OCI-LY1 (cell line): ENCODE results near the gene LY86.
A peak's percentile ranks its signal among the peaks of the same experiment; 100 is the strongest.
"Not testable (repeated sequence)": the region's sequence is repeated elsewhere in the genome, so short reads cannot be mapped to it uniquely, and the experiment has no call there.

ENCODE experiments used
- H2AFZ ChIP-seq: fragments of 200-600 bp; sonication (generic), shearing (Covaris generic); 2 replicates; pipeline ENCODE4 v1.6.0; 2014; ENCODE audit warnings: antibody characterized with exemption, mild to moderate bottlenecking, low read length
- H3F3A ChIP-seq: fragments of 200-600 bp; sonication (generic), shearing (Covaris generic); 2 replicates; pipeline ENCODE4 v1.6.0; 2014; ENCODE audit warnings: mild to moderate bottlenecking, antibody characterized with exemption, low read length, moderate library complexity; ENCODE audit not compliant: insufficient read depth
- H3K27ac ChIP-seq: fragments of 200-600 bp; sonication (generic); 2 replicates; pipeline ENCODE4 v1.5.1; 2014; ENCODE audit warnings: low read length, mixed run types, mild to moderate bottlenecking, low read depth; ENCODE audit not compliant: poor library complexity, severe bottlenecking
- H3K27me3 ChIP-seq: fragments of 200-600 bp; sonication (generic); 2 replicates; pipeline ENCODE4 v1.6.0; 2014; ENCODE audit warnings: antibody characterized with exemption, mild to moderate bottlenecking, low read length, moderate library complexity; ENCODE audit not compliant: insufficient read depth
- H3K36me3 ChIP-seq: fragments of 200-600 bp; sonication (generic); 2 replicates; pipeline ENCODE4 v1.6.1; 2014; ENCODE audit warnings: mild to moderate bottlenecking, antibody characterized with exemption, low read length, moderate library complexity, mixed read lengths; ENCODE audit not compliant: insufficient read depth
- H3K4me1 ChIP-seq: fragments of 200-600 bp; sonication (generic); 2 replicates; pipeline ENCODE4 v1.5.1; 2014; ENCODE audit warnings: mild to moderate bottlenecking, low read length, moderate library complexity; ENCODE audit not compliant: insufficient read depth, severe bottlenecking
- H3K4me2 ChIP-seq: fragments of 200-600 bp; sonication (generic), shearing (Covaris generic); 2 replicates; pipeline ENCODE4 v1.6.1; 2014; ENCODE audit warnings: low read length
- H3K4me3 ChIP-seq: fragments of 200-600 bp; sonication (generic); 2 replicates; pipeline ENCODE4 v1.5.1; 2014; ENCODE audit warnings: low read length, low read depth, mild to moderate bottlenecking, mixed read lengths; ENCODE audit not compliant: poor library complexity, severe bottlenecking
- H3K79me2 ChIP-seq: fragments of 200-600 bp; shearing (Covaris generic); 2 replicates; pipeline ENCODE4 v1.6.1; 2016; ENCODE audit warnings: mixed run types, low read length, mixed read lengths; ENCODE audit not compliant: insufficient read depth
- H3K9ac ChIP-seq: fragments of 200-600 bp; sonication (generic), shearing (Covaris generic); 2 replicates; pipeline ENCODE4 v1.6.1; 2014; ENCODE audit warnings: mild to moderate bottlenecking, low read length, mixed read lengths
- H3K9me2 ChIP-seq: fragments of 200-600 bp; sonication (generic), shearing (Covaris generic); 2 replicates; pipeline ENCODE4 v1.6.1; 2014; ENCODE audit warnings: low read depth, mild to moderate bottlenecking, low read length, mixed read lengths
- H3K9me3 ChIP-seq: fragments of 200-600 bp; shearing (Covaris generic); 2 replicates; pipeline ENCODE4 v1.6.1; 2014; ENCODE audit warnings: low read length, mixed read lengths
- H4K20me1 ChIP-seq: fragments of 200-600 bp; sonication (generic), shearing (Covaris generic); 2 replicates; pipeline ENCODE4 v1.6.0; 2016; ENCODE audit warnings: mild to moderate bottlenecking, low read length; ENCODE audit not compliant: insufficient read depth
- CTCF ChIP-seq: fragments of 200-600 bp; sonication (generic), shearing (Covaris generic); IDR thresholded peaks from 2 replicates; pipeline ENCODE4 v1.5.1; 2017; ENCODE audit warnings: mild to moderate bottlenecking, antibody characterized with exemption, low read length, moderate library complexity, mixed read lengths
- EZH2 ChIP-seq: fragments of 200-600 bp; sonication (generic), shearing (Covaris generic); IDR thresholded peaks from 2 replicates; pipeline ENCODE4 v1.8.0; 2017; ENCODE audit warnings: borderline replicate concordance, mixed run types, mild to moderate bottlenecking, antibody characterized with exemption, low read length, moderate library complexity, mixed read lengths

The LY86 gene

GRCh38 chr6:6604566-6604965 lies 16.0 kb downstream of the LY86 start:
- Histone ChIP-seq H4K20me1 (no peaks in the 10 kb centered on the region), H3K4me2 (no peak overlapping the region), H3K4me3 (no peak overlapping the region), H3K79me2 (no peaks in the 10 kb centered on the region), H3K9me2 (no peaks in the 10 kb centered on the region), H3F3A (no peaks in the 10 kb centered on the region), H3K27me3 (no peaks in the 10 kb centered on the region), H3K9ac (no peak overlapping the region), H3K36me3 (peaks cover 65% of the 10 kb centered on the region), H3K9me3 (0 out of 2 replicates have a peak, but pooled peaks cover 5% of the 10 kb centered on the region), H2AFZ (no peak overlapping the region), H3K27ac (no peak overlapping the region), H3K4me1 (peaks cover 18% of the 10 kb centered on the region)
- TF ChIP-seq CTCF: no peak

GRCh38 chr6:6605873-6606272 lies 17.4 kb downstream of the LY86 start:
- peaks cover 53% of the 10 kb centered on the region for H3K36me3 ChIP-seq
- no peak for TF ChIP-seq EZH2
- TF ChIP-seq CTCF: no peak

GRCh38 chr6:6606391-6607030 lies 18.0 kb downstream of the LY86 start:
- H3K36me3 ChIP-seq: peaks cover 49% of the 10 kb centered on the region
- H3K27me3 ChIP-seq, H4K20me1 ChIP-seq, H3K4me2 ChIP-seq, H3K79me2 ChIP-seq, H2AFZ ChIP-seq, H3K9me3 ChIP-seq, H3K27ac ChIP-seq, H3K9ac ChIP-seq, H3K9me2 ChIP-seq, H3F3A ChIP-seq, H3K4me3 ChIP-seq: not testable (repeated sequence)
- peaks cover 32% of the 10 kb centered on the region for H3K4me1 ChIP-seq

More at GRCh38 chr6:6605873-6606272, 17.4 kb downstream of the LY86 start:
- Histone ChIP-seq H3K9me2 (no peaks in the 10 kb centered on the region), H3K4me3 (no peak overlapping the region), H3K9me3 (0 out of 2 replicates have a peak, but pooled peaks cover 5% of the 10 kb centered on the region), H3K9ac (no peak overlapping the region), H2AFZ (no peak overlapping the region), H3K4me2 (no peak overlapping the region), H3K4me1 (peaks cover 30% of the 10 kb centered on the region), H3F3A (no peaks in the 10 kb centered on the region), H3K79me2 (no peaks in the 10 kb centered on the region), H3K27me3 (no peaks in the 10 kb centered on the region), H3K27ac (no peak overlapping the region), H4K20me1 (no peaks in the 10 kb centered on the region)

- H3K27me3 ChIP-seq: no peaks in the 10 kb centered on the region
- peaks cover 27% of the 10 kb centered on the region for H3K36me3 ChIP-seq
- no peaks in the 10 kb centered on the region for H3K79me2 ChIP-seq
- no peaks in the 10 kb centered on the region for H3F3A ChIP-seq
- H2AFZ ChIP-seq: no peak overlapping the region
- H3K27ac ChIP-seq: peak overlapping the region; percentile 83
- H3K9me2 ChIP-seq: no peaks in the 10 kb centered on the region
- no peak overlapping the region for H3K4me3 ChIP-seq
- H3K4me1 ChIP-seq: peaks cover 32% of the 10 kb centered on the region
- TF ChIP-seq EZH2 (no peak), CTCF (no peak)
- H3K9ac ChIP-seq: peak overlapping the region; percentile 30; the same call in 1 of the 2 replicates
- peak overlapping the region; percentile 47 for H3K4me2 ChIP-seq
- 0 out of 2 replicates have a peak, but pooled peaks cover 5% of the 10 kb centered on the region for H3K9me3 ChIP-seq
- H4K20me1 ChIP-seq: no peaks in the 10 kb centered on the region
Measured at GRCh38 chr6:6609450-6609849, 20.9 kb downstream of the LY86 start.
